NCI-H82 treated with DMSO at 0.1 percent for 48 hours (cell line): Measurements from ENCODE around the gene NLGN2.

Experiments
- DNase-seq: peaks from one replicate; lab custom pipeline; 2025; ENCODE audit not compliant: unreplicated experiment; lab: John Stamatoyannopoulos, UW

NLGN2 gene

GRCh38 chr17:7391307-7391706 is 16.3 kb upstream of the NLGN2 start:
- DNase-seq = no peak

GRCh38 chr17:7392696-7393612 is 14.7 kb upstream of the NLGN2 start:
- DNase-seq = no peak

- peak; percentile 19 for DNase-seq
Measured at GRCh38 chr17:7393613-7394451, 13.8 kb upstream of the NLGN2 start.

- peak; percentile 57 for DNase-seq
Measured at GRCh38 chr17:7394452-7395191, 13.0 kb upstream of the NLGN2 start, which contains the start of gene PLSCR3. TSS of gene PLSCR3 (minus strand) at chr17:7394525. CDS start at chr17:7394110, 415 bp downstream.

GRCh38 chr17:7396147-7396546 is 11.5 kb upstream of the NLGN2 start:
- no peak for DNase-seq

GRCh38 chr17:7398612-7399011 is 9.0 kb upstream of the NLGN2 start:
- DNase-seq = no peak

GRCh38 chr17:7403043-7403726 is 4.5 kb upstream of the NLGN2 start:
- no peak for DNase-seq

GRCh38 chr17:7403727-7403976 is 4.0 kb upstream of the NLGN2 start:
- DNase-seq = peak; percentile 81

GRCh38 chr17:7403977-7404736 is 3.5 kb upstream of the NLGN2 start, which contains the start of gene TMEM256:
TSS of gene TMEM256 (minus strand) at chr17:7404097. CDS start at chr17:7404084, 13 bp downstream.
- DNase-seq = peak; percentile 99

- DNase-seq = peak; percentile 18
Measured at GRCh38 chr17:7404737-7405349, 2.8 kb upstream of the NLGN2 start.

GRCh38 chr17:7405350-7406234 is 2.1 kb upstream of the NLGN2 start:
- peak; percentile 17 for DNase-seq

GRCh38 chr17:7406235-7406825 is 1.3 kb upstream of the NLGN2 start:
- DNase-seq = no peak

GRCh38 chr17:7407082-7407481 is 563 bp upstream of the NLGN2 start:
- DNase-seq = no peak

- no peak for DNase-seq
Measured at GRCh38 chr17:7408252-7408727, 645 bp downstream of the NLGN2 start.

GRCh38 chr17:7408863-7409262 is 1.2 kb downstream of the NLGN2 start:
- no peak for DNase-seq

- no peak for DNase-seq
Measured at GRCh38 chr17:7409716-7410115, 2.1 kb downstream of the NLGN2 start.

- no peak for DNase-seq
Measured at GRCh38 chr17:7410634-7411426, 3.2 kb downstream of the NLGN2 start.
